Stomach (tissue), 4 donors: ENCODE measurements around the gene SLAMF6.

Experiments
- POLR2A ChIP-seq, 4 donors: fragments of 450-650 bp; IDR thresholded peaks; one replicate each; pipeline ENCODE4 v1.6.1; 2016; ENCODE audit warnings: antibody characterized with exemption in 4 of 4, control low read depth in 2 of 4, mild to moderate bottlenecking in 1 of 4, moderate library complexity in 1 of 4
- TF ChIP-seq, protein P1 (sequence below), 7 experiments: fragments of 450-650 bp in 4 of 7; fragments of 200-600 bp in 3 of 7; sonication (generic) in 3 of 7; IDR thresholded peaks; one replicate each; pipeline ENCODE4 v1.5.1; 2016 to 2019; ENCODE audit warnings: antibody characterized with exemption in 7 of 7, control low read depth in 2 of 7, mild to moderate bottlenecking in 1 of 7

DNA sequence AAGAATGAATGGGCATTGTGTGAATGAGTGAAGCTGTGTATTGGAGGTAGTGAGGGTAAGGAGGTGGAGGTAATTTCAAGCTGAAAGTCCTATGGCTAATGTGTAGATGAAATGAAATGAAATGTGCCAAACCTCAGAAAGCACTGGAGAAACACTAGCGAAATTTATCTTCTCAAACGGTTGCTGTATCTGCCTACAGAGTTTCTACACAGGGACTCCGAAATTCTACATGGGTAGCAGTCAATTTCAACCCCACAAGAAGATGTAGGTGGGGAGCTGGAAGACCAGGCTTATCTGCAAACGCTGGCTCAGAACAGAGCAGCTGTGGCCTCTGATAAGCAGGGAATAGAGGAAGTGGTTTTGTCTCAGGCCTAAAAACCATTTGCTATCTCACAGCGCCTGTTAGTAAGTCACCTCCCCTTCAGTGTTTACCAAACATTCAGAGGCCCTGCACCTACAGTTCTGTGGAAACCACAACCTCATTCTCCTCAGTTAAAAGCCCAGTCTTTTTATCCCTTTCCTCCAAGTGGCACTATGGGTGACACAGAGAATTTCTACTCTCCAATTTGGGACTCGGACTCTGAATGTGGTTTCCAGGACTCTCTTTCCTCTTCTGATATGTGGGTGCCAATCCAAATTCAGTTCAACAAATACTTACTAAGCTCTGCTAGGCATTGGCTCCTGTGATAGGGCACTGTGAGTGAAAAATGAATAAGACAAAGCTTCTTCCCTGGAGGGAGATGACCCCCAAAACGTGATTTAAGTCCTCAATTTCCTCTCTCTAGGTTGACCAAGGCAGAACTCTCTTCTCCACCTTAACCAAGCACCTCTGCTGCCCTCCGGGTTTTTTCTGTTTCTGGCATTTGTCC is 17.2 kb upstream of the SLAMF6 start:
- TF ChIP-seq, protein P1, sequence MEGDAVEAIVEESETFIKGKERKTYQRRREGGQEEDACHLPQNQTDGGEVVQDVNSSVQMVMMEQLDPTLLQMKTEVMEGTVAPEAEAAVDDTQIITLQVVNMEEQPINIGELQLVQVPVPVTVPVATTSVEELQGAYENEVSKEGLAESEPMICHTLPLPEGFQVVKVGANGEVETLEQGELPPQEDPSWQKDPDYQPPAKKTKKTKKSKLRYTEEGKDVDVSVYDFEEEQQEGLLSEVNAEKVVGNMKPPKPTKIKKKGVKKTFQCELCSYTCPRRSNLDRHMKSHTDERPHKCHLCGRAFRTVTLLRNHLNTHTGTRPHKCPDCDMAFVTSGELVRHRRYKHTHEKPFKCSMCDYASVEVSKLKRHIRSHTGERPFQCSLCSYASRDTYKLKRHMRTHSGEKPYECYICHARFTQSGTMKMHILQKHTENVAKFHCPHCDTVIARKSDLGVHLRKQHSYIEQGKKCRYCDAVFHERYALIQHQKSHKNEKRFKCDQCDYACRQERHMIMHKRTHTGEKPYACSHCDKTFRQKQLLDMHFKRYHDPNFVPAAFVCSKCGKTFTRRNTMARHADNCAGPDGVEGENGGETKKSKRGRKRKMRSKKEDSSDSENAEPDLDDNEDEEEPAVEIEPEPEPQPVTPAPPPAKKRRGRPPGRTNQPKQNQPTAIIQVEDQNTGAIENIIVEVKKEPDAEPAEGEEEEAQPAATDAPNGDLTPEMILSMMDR (IDR thresholded peaks at IDR 0.05) = no peak
- TF ChIP-seq POLR2A (IDR thresholded peaks at IDR 0.05) = no peak
